ENCODE measurements around the gene FBLN5. TPM values are rescaled to one million over a fixed set of nuclear protein-coding genes. Genes with fewer than 3 reads are reported as not detected.

Gene FBLN5
- total RNA-seq, 4 donors from 2014 or later, result 19.6 to 36.8 (median 27.3) TPM

DNA sequence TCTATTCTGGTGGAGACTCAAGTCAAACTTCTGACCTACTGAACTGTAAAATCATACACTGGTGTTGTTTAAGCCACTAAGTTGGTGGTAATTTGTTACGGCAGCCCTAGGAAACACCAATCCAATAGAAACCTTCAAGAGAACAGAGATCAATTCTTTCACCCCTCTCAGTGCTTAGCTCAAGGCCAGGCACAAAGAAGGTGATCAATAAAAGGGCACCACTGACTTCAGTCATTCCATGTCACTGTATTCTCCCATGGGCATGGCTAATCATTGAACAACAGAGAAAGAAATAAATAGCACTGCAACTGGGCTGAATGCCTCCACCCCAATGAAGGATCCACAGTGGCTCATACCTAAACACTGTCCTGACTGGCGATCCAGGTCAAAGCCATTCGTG is 7.3 kb downstream of the FBLN5 start:
- H3K9me3 ChIP-seq, result no peaks in the 10 kb centered on the region
- no peaks in the 10 kb centered on the region for H3K36me3 ChIP-seq
- no peak overlapping the region for H3K27ac ChIP-seq
- H3K4me3 ChIP-seq, result no peak overlapping the region
- no peaks in the 10 kb centered on the region for H3K4me1 ChIP-seq
- DNase-seq (no peak), ATAC-seq (no peak)
- H3K27me3 ChIP-seq, result peaks cover 5 to 8% (median 8%) of the 10 kb centered on the region in 3 donors
- intact Hi-C loops (cut with DNase I; ENCODE audit: low total_unique reads), result no loop called here
- in situ Hi-C loops (cut with MboI; ENCODE audit: low sequenced_read_pairs in 4 of 4), result no loop called here
- no peak for TF ChIP-seq CTCF (IDR thresholded peaks at IDR 0.05 in 4 of 5, conservative IDR thresholded peaks at IDR 0.05 in 1 of 5)
- no peak for TF ChIP-seq POLR2A (IDR thresholded peaks at IDR 0.05)

DNA sequence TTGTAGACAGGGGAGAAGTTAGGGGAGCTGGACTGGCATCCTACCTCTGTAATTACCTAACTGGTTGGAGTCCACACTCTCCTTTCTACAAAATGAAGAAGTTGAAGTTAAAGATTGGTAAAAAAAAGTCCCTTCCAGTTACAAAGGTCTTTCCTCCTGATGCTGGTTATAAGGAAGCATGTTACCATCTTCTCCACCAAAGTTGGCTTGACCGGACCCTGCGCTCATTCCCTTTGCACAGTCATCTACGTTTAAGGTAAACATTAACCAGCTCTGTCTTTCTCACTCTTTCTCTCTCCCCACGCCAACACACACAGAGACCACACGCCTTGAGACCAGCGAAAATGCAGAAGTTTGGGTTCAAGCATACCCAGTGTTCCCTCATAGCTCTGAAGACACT is 11.9 kb downstream of the FBLN5 start:
- Histone ChIP-seq H3K9me3 (no peaks in the 10 kb centered on the region), H3K4me1 (no peaks in the 10 kb centered on the region), H3K27ac (no peak overlapping the region), H3K36me3 (no peaks in the 10 kb centered on the region), H3K4me3 (no peak overlapping the region), H3K27me3 (no peaks in the 10 kb centered on the region)
- ATAC-seq, result no peak
- in situ Hi-C loops (cut with MboI; ENCODE audit: low sequenced_read_pairs in 4 of 4) (no loop called here), intact Hi-C loops (cut with DNase I; ENCODE audit: low total_unique reads) (no loop called here)
- TF ChIP-seq CTCF (IDR thresholded peaks at IDR 0.05 in 4 of 5, conservative IDR thresholded peaks at IDR 0.05 in 1 of 5) (no peak), POLR2A (IDR thresholded peaks at IDR 0.05) (no peak)
- no peak for DNase-seq

DNA sequence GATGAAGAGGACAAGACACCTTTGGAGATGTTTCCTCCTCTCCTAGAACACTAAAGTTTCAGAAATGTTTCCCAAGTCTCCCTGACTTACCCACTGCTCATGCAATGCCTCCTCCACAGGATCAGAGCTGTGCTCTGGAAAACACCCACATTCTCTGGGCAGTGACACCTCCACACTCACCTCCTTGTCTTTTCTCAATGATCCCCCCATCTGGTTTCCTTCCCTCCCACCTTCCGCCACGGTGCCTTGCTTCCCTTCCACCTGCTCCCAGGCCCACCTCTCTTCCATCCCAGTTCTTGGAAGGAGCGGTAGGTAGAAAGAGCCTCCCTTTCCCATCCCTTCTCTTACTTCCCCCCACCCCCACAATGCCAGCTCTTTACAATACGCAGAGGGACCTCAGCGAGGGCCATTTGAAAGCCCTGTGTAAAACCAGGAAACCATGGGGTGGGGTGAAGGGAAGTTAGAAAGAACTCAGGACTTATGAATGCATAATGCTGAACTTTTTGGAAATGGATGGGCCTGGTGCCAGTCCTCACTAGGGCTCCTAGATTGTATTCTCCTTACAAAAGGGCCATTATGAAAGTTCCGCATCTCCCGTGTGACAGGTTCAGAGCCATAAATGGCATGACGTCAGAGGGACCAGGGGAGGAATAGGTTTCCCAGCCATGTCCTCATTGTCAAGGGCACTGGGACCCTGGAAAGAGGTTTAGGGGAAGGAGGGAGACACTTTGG is 12.8 kb downstream of the FBLN5 start:
- Histone ChIP-seq H3K27ac (no peak overlapping the region), H3K27me3 (no peaks in the 10 kb centered on the region), H3K4me1 (no peaks in the 10 kb centered on the region), H3K4me3 (no peak overlapping the region), H3K36me3 (no peaks in the 10 kb centered on the region), H3K9me3 (no peaks in the 10 kb centered on the region)
- ATAC-seq (no peak), DNase-seq (no peak)
- no peak for TF ChIP-seq CTCF (IDR thresholded peaks at IDR 0.05 in 4 of 5, conservative IDR thresholded peaks at IDR 0.05 in 1 of 5)
- no peak for TF ChIP-seq POLR2A (IDR thresholded peaks at IDR 0.05)
- intact Hi-C loops (cut with DNase I; ENCODE audit: low total_unique reads), result no loop called here
- in situ Hi-C loops (cut with MboI; ENCODE audit: low sequenced_read_pairs in 4 of 4), result no loop called here

GRCh38 chr14:91931478-91932088 is 15.9 kb downstream of the FBLN5 start:
- H3K9me3 ChIP-seq, result no peaks in the 10 kb centered on the region
- TF ChIP-seq CTCF (IDR thresholded peaks at IDR 0.05 in 4 of 5, conservative IDR thresholded peaks at IDR 0.05 in 1 of 5) (no peak), POLR2A (IDR thresholded peaks at IDR 0.05) (no peak)
- no peaks in the 10 kb centered on the region for H3K4me1 ChIP-seq
- no peak overlapping the region for H3K4me3 ChIP-seq
- H3K27ac ChIP-seq, result no peak overlapping the region
- no peaks in the 10 kb centered on the region for H3K36me3 ChIP-seq
- intact Hi-C loops (cut with DNase I; ENCODE audit: low total_unique reads) (no loop called here), in situ Hi-C loops (cut with MboI; ENCODE audit: low sequenced_read_pairs in 4 of 4) (no loop called here)
- DNase-seq (no peak), ATAC-seq (no peak)
- no peaks in the 10 kb centered on the region for H3K27me3 ChIP-seq
